Adipocyte (in vitro differentiated cells): ENCODE data around the gene GAD1.
A peak's percentile ranks its signal among the peaks of the same experiment; 100 is the strongest.

Experiments used
- DNase-seq: peaks from one replicate; pipeline ENCODE4 v3.0.0-alpha.2; 2015; ENCODE audit warnings: low read depth
- H3K27me3 ChIP-seq: replicated peaks from 2 replicates; pipeline ENCODE4 v1.7.0; 2013; ENCODE audit warnings: mild to moderate bottlenecking, low read length, moderate library complexity; ENCODE audit not compliant: control insufficient read depth, insufficient read depth
- H3K36me3 ChIP-seq: 2 replicates; pipeline ENCODE4 v1.7.0; 2013; ENCODE audit warnings: low read length, mild to moderate bottlenecking, moderate library complexity; ENCODE audit not compliant: control insufficient read depth, insufficient read depth, severe bottlenecking
- H3K4me1 ChIP-seq: 2 replicates; pipeline ENCODE4 v1.7.0; 2013; ENCODE audit warnings: mild to moderate bottlenecking, low read length, moderate library complexity; ENCODE audit not compliant: control insufficient read depth, insufficient read depth
- H3K4me3 ChIP-seq: 2 replicates; pipeline ENCODE4 v1.7.0; 2013; ENCODE audit warnings: mild to moderate bottlenecking, low read length, moderate library complexity
- H3K9ac ChIP-seq: 2 replicates; pipeline ENCODE4 v1.7.0; 2013; ENCODE audit warnings: mild to moderate bottlenecking, low read length, moderate library complexity
- H3K9me3 ChIP-seq: 2 replicates; pipeline ENCODE4 v1.7.0; 2013; ENCODE audit warnings: mild to moderate bottlenecking, low read length, moderate library complexity; ENCODE audit not compliant: control insufficient read depth

Gene GAD1

GRCh38 chr2:170885130-170885791 lies 68.6 kb downstream of the GAD1 start:
- no peak for DNase-seq
- no peaks in the 10 kb centered on the region for H3K36me3 ChIP-seq
- H3K9me3 ChIP-seq: no peaks in the 10 kb centered on the region
- H3K9ac ChIP-seq: no peak overlapping the region
- no peak overlapping the region for H3K4me3 ChIP-seq
- H3K27me3 ChIP-seq: peaks cover 10% of the 10 kb centered on the region
- peaks cover 6% of the 10 kb centered on the region for H3K4me1 ChIP-seq

DNA sequence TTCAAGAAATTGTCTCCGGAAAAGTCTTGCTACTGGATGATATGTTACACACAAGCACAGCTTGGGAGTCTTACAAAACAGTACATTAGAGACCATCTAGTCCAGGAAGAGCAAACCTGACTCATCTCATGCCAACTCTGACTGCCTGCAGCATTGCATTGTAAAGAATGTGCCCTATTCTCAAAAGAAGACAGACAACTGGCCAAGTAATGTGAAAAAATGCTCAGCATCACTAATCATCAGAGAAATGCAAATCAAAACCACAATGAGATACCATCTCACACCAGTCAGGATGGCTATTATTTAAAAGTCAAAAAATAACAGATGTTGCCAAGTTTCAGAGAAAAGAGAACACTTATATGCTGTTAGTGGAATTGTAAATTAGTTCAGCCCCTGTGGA lies 69.7 kb downstream of the GAD1 start:
- H3K9me3 ChIP-seq: no peaks in the 10 kb centered on the region
- no peak overlapping the region for H3K9ac ChIP-seq
- H3K4me3 ChIP-seq: no peak overlapping the region
- H3K36me3 ChIP-seq: no peaks in the 10 kb centered on the region
- DNase-seq: peak; percentile 56
- peaks cover 9% of the 10 kb centered on the region for H3K27me3 ChIP-seq
- H3K4me1 ChIP-seq: peaks cover 6% of the 10 kb centered on the region

DNA sequence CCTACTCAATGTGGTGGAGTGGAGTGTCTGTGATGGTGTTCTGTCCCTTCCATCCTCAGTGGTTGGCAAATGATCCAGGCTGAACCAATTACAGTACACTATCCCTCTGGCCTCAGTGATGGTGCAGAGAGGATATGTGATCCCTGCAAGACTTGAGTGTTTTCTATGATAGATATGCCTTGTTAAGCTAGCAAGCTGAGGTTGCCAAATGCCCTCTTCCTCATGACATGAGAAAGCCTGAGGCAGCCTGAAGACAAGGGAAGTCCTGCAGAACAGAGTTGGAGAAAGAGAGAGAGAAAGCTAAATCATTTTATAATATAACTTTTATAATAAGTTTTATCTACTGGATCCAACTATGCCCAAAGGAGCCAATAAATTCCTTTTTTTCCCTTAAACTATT lies 70.8 kb downstream of the GAD1 start:
- H3K9ac ChIP-seq: no peak overlapping the region
- no peaks in the 10 kb centered on the region for H3K36me3 ChIP-seq
- H3K27me3 ChIP-seq: no peaks in the 10 kb centered on the region
- no peak for DNase-seq
- H3K4me3 ChIP-seq: no peak overlapping the region
- peaks cover 6% of the 10 kb centered on the region for H3K4me1 ChIP-seq
- no peaks in the 10 kb centered on the region for H3K9me3 ChIP-seq

DNA sequence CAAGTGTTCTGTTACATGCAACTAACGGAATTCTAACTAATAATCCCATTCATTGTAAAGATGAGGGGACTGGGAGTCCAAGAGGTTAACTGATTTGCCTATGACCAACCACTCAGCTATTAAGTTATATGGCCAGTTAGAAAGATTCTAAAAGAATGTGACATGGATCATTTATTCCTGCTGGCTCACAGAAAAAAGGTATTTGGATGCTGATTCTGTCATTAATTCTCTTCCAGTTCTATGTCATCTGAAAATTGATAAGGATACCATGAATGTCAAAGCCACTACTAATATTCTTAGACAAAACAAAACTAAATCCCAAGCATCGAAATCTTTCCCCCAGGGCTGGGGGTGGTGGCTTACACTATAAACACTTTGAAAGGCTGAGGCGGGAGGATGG lies 71.2 kb downstream of the GAD1 start:
- Histone ChIP-seq H3K27me3 (no peaks in the 10 kb centered on the region), H3K36me3 (no peaks in the 10 kb centered on the region), H3K9me3 (no peaks in the 10 kb centered on the region), H3K9ac (no peak overlapping the region), H3K4me1 (peaks cover 6% of the 10 kb centered on the region), H3K4me3 (no peak overlapping the region)
- no peak for DNase-seq

DNA sequence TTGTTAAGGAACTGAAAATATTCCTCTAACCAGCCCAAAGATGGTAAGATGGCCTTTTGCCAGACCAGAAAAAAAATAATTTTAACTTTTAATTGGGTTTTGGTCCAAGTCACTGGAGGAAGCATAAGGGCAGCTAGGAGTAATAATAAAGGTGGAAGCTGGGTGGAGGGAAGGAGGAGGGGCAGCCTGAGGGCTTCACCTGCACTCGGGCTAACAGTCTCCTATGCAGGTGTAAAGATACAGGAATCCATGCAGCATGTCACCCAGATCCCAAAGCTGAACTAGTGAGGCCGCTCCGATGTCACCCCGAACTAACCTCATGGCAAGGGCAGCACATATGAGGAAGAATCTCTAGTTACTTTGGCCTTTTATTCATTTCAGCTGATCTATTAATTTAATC lies 75.2 kb downstream of the GAD1 start:
- Histone ChIP-seq H3K4me3 (no peak overlapping the region), H3K9ac (no peak overlapping the region), H3K4me1 (peaks cover 23% of the 10 kb centered on the region), H3K27me3 (no peaks in the 10 kb centered on the region), H3K9me3 (no peaks in the 10 kb centered on the region), H3K36me3 (no peaks in the 10 kb centered on the region)
- no peak for DNase-seq

DNA sequence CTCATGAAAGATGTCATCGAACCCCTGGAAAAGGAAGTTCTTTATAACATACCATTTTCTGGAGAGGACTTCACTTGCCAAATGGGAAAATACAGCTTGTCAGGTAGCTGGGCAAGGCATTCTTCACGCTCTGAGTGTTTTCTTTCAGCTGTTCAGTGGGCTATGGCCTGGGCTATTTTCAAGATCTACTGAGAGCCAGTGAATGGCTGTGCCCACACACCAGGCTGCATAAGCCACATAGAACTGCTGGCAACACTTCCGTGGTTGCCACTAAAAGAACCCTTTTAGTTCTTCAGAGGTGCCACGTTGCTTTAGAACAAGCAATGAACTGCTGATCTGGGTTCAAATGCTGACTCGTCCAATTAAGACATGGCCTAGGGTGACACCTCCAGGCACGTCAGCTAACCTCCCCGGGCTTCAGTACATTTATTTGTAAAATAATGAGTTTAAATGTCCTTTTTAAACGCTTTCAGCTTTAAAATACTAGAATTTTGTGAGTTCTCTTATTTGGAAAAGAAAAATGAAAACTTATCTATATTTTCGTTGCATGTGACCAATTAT lies 75.8 kb downstream of the GAD1 start:
- no peaks in the 10 kb centered on the region for H3K36me3 ChIP-seq
- H3K27me3 ChIP-seq: no peaks in the 10 kb centered on the region
- no peak overlapping the region for H3K4me3 ChIP-seq
- no peak for DNase-seq
- H3K9me3 ChIP-seq: no peaks in the 10 kb centered on the region
- H3K4me1 ChIP-seq: peaks cover 23% of the 10 kb centered on the region
- H3K9ac ChIP-seq: no peak overlapping the region

DNA sequence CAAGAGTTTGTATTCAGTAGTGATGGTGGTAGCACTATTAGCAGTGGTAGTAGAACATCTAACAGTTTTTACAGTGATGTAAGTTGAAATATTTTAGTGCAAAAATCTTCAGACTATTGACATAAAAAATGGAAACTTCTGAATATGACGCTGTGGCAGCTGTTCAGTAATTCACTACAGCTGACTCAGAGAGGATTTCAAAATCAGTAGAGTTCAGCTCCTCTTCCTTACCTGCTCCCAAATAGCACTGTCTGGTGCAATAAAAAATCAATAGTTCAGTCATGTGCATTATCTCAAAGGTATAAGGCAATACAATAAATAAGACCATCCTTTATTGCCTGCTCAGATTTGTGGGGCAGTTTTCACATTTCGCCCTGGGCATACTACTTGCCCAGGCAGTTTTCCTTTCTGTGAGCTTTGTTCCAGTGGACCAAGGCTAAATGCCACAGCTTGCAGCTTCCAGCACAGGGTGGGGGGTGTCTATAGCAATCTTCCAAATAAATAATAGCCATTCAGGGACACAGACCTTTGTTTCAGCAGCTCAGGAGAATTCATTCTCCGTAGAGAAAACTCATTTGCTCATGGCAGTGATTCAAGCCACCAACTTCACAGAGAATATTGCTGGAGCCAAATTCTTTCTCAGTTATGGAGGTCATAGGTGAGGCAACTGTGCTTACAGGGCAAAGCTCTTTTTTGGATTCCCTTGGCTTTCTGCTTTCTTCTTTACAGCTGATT lies 78.5 kb downstream of the GAD1 start:
- Histone ChIP-seq H3K4me3 (peak overlapping the region; percentile 60), H3K9ac (no peak overlapping the region), H3K9me3 (no peaks in the 10 kb centered on the region), H3K36me3 (no peaks in the 10 kb centered on the region), H3K4me1 (peaks cover 23% of the 10 kb centered on the region), H3K27me3 (no peaks in the 10 kb centered on the region)
- DNase-seq: peak; percentile 60

- no peak overlapping the region for H3K4me3 ChIP-seq
- H3K9me3 ChIP-seq: no peaks in the 10 kb centered on the region
- no peak overlapping the region for H3K9ac ChIP-seq
- no peaks in the 10 kb centered on the region for H3K36me3 ChIP-seq
- no peaks in the 10 kb centered on the region for H3K27me3 ChIP-seq
- DNase-seq: no peak
- H3K4me1 ChIP-seq: peaks cover 23% of the 10 kb centered on the region
Observed at GRCh38 chr2:170896622-170897021, 79.9 kb downstream of the GAD1 start.

GRCh38 chr2:170897108-170897507 lies 80.4 kb downstream of the GAD1 start:
- Histone ChIP-seq H3K27me3 (no peaks in the 10 kb centered on the region), H3K4me1 (peaks cover 23% of the 10 kb centered on the region), H3K4me3 (no peak overlapping the region), H3K36me3 (no peaks in the 10 kb centered on the region), H3K9ac (no peak overlapping the region), H3K9me3 (no peaks in the 10 kb centered on the region)
- no peak for DNase-seq

DNA sequence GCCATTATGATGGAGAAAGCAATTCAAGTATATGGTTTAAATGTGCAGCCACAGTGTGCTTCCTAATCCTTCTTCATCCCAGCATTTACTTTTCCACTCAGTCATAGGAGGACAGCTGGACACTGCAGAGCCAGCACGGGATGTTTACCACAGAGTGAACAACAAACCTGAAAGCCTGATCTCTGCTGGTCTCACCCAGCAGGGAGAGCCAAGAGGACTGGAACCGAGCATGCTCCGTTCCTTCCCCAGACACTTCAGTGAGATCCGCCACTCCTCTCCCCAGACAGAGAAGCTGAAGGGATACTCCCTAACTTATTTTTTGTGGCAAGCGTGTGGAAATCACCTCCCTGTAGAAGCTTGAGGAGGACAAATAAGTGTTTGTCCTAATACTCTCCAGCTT lies 89.2 kb downstream of the GAD1 start:
- no peaks in the 10 kb centered on the region for H3K36me3 ChIP-seq
- H3K27me3 ChIP-seq: no peaks in the 10 kb centered on the region
- DNase-seq: no peak
- H3K4me1 ChIP-seq: no peaks in the 10 kb centered on the region
- H3K4me3 ChIP-seq: no peak overlapping the region
- peaks cover 46% of the 10 kb centered on the region for H3K9me3 ChIP-seq
- no peak overlapping the region for H3K9ac ChIP-seq
